HG02571 (cell line): ENCODE data around the gene PTTG2.

Experiments used
- ATAC-seq: cut with Tn5 transposase; IDR thresholded peaks from one replicate; pipeline ENCODE4 v1.9.1; 2021; ENCODE audit warnings: mild to moderate bottlenecking, moderate library complexity; ENCODE audit not compliant: unreplicated experiment

PTTG2 gene

DNA sequence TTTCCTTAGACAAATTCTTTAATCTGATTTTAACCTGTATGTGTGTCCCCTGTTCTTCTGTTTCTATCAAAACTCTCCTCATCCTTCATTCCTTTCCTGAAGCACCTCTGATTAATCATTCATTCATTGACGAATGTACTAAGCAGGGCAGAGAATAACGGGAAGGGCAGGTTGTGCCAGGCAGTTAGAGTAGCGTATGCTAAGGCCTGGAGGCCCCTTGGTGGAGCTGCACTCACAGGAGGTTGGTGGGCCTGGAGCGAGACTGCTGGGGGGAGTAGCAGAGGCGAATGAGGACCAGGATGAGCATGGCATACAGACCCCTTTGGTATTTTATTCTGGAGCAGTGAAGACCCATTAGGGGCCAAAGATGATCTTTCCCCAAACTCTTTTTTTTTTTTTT is 22.5 kb downstream of the PTTG2 start:
- no peak for ATAC-seq

DNA sequence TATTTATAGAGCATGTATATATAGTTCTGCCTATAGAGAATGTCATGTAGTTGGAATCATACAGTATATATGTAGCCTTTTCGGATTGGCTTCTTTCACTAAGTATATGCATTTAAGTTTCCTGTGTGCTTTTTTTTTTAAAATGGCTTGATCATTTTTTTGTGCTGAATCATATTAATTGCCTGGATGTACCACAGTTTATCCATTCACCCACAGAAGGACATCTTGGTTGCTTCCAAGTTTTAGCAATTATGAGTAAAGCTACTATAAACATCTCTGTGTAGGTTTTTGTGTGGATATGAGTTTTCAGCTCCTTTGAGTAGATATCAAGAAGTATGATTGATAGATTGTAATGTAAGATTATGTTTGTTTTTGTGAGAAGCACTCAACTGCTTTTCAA is 23.8 kb downstream of the PTTG2 start:
- no peak for ATAC-seq

DNA sequence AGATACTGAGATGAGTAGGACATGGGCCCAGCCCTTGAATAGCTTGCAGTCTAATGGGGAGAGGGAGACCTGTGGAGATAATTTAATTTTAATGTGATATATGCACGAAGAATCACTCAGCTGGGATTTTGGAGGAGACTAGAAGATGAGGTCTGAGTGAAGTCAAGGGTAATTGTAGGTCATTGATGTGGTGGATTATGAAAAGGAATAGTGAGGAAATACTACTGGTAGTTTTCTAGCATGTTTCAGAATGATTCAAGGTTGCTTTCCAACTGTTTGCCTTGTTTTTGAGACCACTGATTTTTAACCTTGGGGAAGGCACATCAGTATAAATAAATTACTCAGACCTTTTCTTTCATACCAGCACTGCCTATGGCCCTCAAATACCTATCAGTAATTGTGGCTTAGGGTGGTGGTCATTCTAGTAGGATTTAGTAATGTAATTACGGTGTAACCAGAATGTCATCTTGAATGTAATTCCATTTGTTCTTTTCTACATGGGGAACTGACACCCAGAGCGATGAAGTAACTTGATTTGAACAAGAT is 25.6 kb downstream of the PTTG2 start:
- no peak for ATAC-seq

DNA sequence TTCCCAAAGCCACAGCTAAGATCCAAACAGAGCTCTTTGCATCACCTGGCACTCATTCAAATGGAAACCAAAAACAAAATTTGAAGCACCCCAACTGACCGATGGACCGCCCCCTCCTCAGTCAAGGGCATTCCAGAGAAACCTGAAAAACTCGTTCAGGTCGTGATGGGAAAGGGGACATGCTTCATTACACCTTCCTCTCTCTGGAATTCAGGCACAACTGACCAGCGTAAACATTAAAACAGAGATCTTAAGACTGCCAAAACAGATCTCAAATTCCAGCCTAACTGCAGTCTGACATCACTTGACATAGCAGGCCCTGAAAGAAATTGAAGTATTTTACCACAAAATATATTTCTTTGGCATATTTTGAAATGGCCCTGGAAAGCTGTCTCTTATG is 28.5 kb downstream of the PTTG2 start:
- no peak for ATAC-seq

DNA sequence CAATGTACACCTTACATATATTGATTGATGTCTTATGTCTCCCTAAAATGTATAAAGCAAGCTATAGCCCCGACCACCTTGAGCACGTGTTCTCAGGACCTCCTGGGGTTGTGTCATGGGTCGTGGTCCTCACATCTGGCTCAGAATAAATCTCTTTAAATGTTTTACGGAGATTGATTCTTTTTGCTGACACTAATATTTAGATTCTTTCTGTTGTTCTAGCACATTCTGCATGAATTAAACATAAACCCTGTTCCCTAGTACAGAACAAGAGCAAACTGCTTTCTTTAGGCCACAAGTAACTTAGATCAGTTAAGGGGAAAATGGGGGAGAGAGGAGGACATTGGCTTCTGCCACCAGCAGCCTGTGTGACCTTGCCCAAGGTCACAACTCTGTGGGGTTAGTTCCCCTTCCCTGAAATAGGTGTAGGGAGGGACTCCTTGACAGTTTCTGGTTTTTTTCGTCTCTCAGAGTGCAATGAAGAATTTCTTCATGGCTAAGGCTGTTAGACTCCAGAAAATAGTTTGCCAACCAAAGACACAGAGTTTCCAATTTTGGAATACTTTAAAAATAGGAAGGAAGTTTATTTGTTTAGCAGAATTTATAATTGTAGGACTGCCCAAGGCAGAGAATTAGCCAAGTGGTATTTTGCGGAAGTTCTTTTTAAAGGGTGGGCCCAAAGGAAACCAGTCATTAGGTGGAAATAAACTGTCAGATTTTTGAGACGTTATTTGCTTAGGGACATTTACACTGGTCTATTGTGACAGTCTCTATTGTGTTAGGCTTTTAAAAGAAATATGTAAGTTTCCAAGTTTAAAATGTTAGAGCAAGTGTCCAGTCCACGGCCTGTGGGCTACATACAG is 29.4 kb downstream of the PTTG2 start:
- ATAC-seq = no peak

DNA sequence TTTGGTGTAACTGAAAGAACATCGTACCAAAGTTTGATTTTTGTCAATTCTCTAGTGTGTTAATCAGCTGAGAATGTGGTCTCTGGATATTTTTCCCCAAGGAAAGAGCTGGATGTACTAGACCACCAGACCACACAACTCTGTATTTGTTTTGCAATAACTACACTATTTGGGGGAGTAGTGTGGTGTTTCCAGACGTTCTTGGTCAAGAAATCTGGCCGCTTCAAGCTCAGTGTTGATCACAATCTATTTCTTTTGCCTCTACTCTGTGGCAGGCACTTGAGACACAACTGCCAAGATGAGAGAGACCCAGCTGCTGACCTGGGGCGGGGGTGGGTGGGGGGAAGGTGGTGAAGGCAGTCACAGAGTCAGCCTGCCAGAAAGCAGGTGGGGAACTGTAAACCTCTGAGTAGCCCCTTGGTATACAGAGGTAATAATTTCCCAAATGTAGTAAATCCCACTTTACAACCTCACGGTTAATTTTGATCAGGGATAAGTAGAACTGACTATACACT is 30.6 kb downstream of the PTTG2 start:
- ATAC-seq = no peak

DNA sequence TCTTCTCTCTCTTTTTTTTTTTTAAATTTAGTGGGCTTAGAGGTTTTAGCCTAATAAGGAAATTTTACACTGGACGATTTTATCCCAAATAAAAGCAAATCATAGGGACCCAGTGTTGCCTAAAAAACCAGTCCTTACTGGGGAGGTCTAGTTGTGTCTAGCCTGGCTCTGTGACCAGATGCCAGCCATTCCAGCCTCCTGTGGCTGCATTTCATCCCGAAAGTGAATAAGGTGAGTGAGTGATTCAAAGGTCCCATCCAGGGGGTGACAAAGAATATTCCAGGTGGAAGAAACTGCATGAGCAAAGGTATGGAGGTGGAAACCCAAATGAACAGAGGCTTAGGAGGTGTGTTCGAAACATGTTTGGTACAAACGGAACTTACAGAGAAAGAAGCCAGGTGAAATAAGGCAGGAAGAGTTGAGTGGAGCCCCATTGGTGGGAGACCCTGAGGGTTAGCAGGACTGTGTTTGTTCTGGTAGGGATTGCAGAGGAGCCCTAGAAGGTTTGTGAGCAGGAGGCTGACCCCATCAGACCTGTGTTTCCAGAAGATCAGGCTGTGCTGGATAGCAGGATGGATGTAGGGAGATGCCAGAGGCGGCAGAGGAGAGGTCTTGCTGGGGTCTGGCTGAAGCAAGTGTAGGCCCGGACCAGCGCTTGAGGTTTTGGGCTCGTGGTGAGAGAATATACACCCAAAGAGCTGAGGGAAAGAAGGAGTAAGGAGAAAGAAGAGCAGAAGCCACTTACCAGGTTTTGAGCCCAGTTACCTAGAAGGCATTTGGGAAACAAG is 31.6 kb downstream of the PTTG2 start:
- no peak for ATAC-seq

DNA sequence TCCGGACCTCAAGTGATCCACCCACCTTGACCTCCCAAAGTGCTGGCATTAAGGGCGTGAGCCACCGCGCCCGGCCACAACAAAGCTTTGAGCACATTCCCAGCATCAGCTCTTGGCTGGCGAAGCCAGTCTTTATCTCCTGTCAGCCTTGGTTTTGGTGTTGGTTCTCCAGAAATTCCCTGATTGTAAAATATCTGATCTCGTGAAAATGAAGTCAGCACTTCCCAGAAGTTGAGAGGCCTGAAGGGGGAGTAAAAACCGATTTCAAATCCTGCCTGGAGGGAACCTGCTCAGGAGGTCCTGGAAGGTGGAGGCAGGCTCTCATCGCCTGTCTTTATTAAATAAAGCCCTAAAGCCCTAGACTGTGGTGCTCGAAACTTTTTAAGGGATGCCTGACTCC is 33.6 kb downstream of the PTTG2 start:
- ATAC-seq = no peak

DNA sequence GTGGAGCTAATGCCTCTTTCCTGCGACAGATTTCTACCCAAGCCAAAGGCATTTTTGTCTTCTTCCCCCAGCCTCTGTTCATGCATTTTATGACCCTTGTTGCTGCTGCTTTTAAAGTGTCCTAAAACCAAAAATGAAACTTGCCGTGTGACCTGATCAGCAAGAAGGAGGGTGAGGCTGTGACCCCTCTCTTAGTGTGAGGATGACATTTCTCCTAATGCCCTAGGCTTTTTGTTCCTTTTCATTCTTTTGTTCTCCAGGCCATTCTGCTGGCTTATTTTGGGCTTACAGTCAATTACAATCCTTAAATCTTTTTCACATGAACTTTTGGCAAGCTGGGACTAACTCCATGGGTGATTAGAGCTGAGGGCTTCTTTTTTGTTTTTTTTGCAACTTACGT is 34.4 kb downstream of the PTTG2 start:
- peak; percentile 56 for ATAC-seq

DNA sequence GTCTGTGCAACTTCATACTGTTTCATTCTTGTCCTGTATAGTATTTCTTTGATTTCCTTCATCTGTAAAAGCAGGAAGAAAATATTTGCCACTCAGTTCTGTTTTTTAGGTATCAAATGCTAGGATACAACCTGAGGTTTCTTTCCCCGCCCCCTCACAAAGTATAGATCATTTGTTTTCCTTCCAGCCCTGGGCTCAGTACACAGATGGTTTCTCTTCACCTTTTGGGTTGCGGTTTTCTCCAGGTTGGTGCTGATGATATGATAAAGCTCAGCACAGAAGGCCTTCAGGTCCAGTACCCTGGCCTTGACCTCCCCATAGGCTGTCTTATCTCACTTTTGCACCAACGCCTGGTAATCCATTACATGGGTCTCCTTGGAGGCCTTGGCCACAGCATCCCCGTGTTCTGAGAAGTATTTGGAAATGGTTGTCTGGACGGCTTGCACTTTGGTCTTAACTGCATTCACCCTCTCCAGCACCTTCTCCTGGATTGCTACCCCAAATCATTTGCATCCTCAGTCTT is 35.2 kb downstream of the PTTG2 start:
- ATAC-seq = no peak

DNA sequence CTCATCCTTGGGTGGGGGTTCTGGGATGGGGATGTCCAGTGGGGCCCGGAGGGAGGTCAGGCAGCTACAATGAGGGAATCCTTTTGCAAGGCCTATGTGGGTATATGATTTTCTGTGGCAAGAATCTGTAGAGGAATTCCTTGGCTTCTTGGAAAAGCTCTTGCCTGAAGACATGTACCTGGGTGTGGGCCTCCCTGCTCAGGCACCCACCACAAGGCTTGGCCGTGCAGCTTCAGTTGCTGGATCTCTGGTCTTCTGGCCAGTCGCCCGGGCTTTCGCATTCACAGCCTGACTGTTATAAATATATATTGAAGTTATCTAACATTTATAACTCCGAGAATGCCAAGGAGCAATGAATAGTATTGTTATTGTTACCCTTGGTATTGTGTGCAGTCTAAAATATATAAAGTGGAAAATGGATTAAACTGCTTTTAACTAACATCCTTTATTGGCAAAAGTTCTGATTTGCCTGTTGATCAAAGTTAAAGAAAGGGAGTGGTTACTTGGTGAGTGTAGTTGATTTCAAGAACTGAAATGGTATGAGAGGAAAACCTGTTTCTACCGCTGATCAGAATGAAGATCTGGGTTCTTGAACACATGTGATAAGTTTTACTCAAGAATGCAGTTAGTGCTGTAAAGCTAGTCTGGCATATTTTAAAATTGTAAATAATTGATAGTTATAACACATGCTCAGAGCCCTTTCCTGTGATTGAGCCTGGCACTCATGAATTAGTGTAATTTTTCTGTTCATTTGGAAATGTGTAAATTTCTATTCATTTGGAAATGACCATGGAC is 36.0 kb downstream of the PTTG2 start:
- no peak for ATAC-seq

DNA sequence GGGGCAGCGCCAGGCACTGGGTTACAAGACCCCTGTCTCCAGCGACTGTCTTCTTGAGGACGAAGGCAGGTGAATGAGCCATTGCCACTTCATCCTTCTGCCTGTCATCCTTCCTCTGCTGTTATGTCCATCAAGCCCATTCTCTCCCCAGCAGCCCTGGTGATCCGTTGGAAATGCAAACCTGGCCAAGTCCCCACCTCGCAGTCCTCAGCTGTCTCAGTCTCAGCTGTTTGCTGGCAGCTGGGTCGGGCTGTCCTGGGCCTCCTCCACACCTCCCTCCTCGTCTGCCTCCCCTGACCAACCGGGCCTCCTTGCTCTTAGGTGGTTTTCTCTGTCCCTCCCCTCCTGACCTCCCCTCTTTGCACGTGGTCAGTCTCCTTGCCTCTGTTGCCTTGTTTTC is 38.0 kb downstream of the PTTG2 start:
- ATAC-seq = no peak

DNA sequence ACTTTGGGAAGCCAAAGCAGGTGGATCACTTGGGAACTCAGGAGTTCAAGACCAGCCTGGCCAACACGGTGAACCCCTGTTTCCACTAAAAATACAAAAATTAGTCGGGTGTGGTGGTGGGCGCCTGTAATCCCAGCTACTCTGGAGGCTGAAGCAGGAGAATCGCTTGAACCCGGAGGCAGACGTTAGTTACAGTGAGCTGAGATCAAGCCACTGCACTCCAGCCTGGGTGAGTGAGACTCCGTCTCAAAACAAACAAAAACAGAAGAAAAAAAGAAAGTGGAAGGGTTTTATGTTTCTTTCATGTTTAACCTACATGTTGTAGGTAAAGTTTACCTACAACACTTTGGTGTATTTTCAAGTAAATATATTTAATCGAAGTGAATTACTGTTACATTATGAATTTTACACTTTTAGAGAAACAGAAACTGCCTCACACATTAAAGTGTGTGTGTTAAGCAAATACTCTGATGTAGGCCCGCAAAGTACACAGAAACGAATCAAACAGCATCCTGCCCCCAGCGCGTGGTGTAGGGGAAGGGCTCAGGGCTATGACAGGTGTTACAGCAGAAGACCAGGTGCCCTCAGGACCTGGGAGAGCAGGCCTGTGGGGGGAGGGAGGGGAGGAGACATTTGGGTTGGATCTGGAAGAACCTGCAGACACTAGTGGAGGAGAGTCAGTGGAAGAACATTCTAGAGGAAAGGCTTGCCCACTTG is 39.0 kb downstream of the PTTG2 start:
- no peak for ATAC-seq

DNA sequence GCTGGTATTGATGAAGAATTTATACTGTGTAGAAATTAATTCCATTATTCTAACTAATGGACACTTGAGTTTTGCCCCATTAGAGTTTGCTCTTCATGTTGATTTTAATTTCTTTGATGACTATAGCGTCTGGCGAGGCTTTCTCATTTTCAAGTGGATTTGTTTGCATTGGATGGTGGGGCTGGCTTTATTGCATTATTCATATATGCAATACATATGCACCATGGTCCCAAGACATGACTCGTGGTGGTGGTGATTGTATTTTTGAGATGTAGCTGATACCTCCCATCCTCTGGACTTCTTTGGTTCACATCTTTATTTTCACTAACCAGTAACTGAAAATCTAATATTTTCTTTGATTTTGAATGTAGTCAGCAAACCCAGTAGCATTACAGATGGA is 39.8 kb downstream of the PTTG2 start:
- no peak for ATAC-seq

DNA sequence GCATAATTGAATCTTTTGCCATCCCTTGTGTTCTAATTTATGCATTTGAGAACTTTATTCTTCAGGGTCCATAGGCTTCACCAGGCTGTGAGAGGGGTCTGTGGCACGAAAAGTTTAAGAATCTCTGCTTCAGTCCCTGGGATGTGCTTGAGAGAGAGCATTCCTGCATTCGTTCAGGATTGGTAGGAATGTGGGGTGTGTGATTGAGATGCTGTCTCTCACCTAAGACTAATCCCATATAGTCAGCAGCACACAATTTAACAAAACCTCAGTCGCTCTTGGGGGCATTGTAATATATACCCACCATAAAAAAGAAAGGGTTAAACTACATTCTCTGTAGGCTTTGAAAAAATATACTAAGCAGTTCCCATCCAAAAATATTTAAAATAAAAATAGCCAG is 41.7 kb downstream of the PTTG2 start:
- ATAC-seq = no peak

DNA sequence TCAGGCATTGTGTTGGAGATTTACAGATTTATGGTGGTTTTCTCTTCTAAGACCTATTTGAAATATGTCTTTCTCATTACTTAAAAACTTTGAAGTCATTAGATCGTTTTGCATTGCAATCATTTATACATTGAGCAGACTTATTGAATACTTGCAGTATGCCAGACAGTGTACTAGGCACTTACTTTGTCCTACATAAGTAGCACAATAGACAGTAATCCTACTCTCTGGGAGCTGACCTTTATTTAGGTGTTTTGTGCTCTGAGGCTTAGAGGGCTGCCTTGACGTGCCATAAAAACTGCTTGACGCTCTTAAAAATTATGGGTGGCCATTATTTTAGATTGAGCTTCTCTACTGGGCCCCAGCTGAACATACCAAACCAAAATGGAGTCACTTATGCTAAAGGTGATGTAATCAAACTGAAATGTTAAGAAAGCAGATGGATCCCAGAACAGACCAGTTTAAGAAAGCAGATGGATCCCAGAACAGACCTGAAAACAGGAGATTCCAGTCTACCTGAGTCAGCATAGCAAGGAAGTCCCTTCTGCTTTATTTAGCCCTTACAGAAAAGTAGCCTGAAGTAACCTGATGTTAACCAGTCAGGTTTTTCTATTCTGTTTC is 42.4 kb downstream of the PTTG2 start:
- ATAC-seq = no peak

DNA sequence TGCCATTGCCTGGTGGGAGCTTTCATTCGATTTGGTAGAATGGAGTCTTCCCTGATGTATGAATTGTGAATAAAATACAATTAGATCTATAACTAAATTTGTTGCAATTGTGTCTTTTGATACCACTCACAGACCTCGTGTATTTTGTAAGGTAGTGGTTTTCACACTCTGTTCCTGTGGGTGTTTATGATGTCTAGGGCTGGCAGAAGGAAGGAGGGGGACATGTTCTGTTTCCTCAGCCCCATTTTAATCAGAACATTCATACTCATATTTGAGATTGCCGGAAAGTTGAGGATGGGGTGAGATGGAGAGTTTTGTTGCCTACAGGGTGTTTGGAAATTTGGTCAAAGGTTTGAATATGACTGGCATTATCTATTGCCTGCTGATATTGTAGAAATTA is 42.9 kb downstream of the PTTG2 start:
- no peak for ATAC-seq

DNA sequence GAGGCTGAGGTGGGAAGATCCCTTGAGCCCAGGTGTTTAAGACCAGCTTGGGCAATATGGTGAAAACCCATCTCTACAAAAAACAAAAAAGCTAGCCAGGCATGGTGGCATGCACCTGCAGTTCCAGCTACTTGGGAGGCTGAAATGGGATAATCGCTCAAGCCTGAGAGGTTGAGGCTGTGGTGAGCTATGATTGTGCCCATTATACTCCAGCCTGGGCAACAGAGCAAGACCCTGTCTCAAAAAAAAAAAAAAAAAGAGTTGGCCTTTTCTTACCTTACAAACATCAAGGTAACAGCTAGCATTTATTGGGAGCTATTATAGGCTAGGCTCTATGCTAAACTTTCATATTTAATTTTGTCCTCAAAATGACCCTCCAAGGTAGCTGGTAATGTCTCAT is 43.4 kb downstream of the PTTG2 start:
- ATAC-seq = no peak

DNA sequence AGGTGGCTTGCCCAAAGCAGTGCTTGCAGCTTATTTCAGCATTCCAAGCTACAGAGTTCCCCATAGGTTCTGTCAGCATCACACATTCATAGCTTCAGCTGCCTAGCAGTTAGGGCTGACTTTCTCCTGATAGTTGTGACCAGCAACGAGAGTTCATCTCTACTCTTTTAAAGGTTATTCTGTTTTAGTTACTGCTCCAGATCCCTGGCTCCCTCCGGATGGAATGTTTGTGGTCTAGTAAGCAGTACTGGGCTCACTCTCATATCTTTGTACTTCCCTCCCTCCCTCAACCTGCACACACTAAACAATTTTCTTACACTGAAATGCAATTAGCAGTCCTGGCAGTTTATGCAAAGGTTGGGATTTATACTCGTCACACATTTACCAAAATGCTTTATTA is 43.9 kb downstream of the PTTG2 start:
- no peak for ATAC-seq

DNA sequence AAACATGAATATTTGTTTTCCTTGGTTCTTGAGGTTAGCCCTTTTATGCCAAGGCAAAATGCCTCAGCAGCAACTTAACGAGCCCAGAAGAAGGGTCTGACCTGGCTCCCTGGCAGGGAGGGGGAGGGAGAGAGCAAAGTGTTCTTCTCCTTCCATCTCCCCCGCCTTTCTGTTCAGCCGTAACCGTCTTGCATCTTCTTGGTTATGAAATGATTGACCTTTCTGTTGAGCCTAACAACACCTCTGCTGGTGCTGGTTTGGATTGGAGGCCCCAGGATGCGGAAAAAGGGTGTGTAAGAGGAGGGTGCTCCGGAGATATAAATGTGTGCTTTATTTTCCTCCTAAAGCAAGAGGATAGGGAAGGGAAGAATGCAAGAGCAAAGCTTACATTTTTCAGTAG is 44.7 kb downstream of the PTTG2 start:
- no peak for ATAC-seq
